ENCODE results near the gene RENBP.
A peak's percentile ranks its signal among the peaks of the same experiment; 100 is the strongest.
"Not testable (repeated sequence)": the region's sequence is repeated elsewhere in the genome, so short reads cannot be mapped to it uniquely, and the experiment has no call there.

The RENBP gene

GRCh38 chrX:153981231-153981630 lies 36.8 kb upstream of the RENBP start:
- TF ChIP-seq POLR2A (IDR thresholded peaks at IDR 0.05; ENCODE audit: low read depth, low read length): no peak
- no peak for FAIRE-seq

DNA sequence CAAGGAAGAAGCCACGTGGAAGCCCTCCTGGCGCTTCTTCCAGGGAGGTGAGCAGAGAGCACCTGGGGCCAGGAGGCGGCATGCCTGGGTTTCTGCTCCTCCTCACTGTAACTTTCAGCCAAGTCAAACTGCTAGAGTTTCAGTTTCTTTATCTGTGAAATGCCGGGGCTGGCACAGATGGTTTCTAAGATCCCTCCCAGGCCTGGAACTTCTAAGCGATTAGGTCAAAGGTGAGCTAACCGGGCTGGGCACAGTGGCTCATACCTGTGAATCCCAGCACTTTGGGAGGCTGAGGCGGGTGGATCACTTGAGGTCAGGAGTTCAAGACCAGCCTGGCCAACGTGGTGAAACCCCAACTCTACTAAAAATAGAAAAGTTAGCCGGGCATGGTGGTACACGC lies 36.0 kb upstream of the RENBP start:
- peak; percentile 95 for FAIRE-seq
- DNase-seq (ENCODE audit: insufficient read length): not testable (repeated sequence)

More at GRCh38 chrX:153981231-153981630, 36.8 kb upstream of the RENBP start:
- DNase-seq (ENCODE audit: insufficient read length): no peak

GRCh38 chrX:153974726-153975286 lies 30.4 kb upstream of the RENBP start:
- FAIRE-seq (peak; percentile 46), DNase-seq (ENCODE audit: insufficient read length) (no peak)
- TF ChIP-seq TAF1 (IDR thresholded peaks at IDR 0.05; ENCODE audit: borderline replicate concordance, low read depth, low read length) (no peak), POLR2A (IDR thresholded peaks at IDR 0.05; ENCODE audit: low read depth, low read length) (no peak), POLR2AphosphoS5 (IDR thresholded peaks at IDR 0.05; ENCODE audit: low read depth, low read length) (no peak)

GRCh38 chrX:153974003-153974725 lies 29.7 kb upstream of the RENBP start:
- TF ChIP-seq POLR2AphosphoS5 (IDR thresholded peaks at IDR 0.05; ENCODE audit: low read depth, low read length) (no peak), POLR2A (IDR thresholded peaks at IDR 0.05; ENCODE audit: low read depth, low read length) (no peak), TAF1 (IDR thresholded peaks at IDR 0.05; ENCODE audit: borderline replicate concordance, low read depth, low read length) (no peak)
- FAIRE-seq: no peak
- DNase-seq (ENCODE audit: insufficient read length): no peak

DNA sequence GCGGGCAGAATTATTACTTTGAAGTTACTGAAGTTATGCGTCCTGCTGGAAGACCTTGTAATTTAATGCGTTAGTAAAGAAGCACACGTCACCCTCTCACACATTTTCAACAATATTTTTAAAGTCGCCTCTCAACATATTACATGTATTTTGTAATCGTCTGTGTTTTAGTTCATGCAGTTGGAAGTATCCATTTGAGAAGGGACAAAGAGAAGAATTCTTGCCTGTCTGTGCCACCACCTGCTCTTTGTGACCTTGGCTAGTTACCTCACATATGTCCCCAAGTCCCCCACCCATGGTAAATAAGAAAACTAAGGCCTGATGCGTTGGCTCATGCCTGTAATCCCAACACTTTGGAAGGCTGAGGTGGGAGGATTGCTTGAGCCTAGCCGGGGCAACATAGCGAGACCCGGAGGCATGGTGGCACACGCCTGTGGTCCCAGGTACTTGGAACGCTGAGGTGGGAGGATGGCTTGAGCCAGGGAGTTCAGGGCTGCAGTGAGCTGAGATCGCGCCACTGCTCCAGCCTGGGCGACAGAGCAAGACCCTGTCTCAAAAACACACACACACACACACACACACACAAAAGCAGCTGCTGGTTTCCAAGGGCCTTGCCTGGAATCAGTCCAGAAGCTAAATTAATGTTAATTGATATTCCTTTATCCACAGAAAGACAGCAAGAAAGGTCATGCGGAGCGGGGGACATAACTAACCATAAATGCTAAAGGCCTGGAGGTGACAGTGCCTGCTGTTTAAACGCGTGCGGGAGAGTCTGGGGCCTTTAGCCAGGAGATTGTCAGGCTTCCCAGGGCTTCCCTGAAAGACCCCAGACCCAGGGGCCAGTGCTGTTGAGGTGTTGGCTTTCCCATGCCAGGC lies 28.9 kb upstream of the RENBP start:
- TF ChIP-seq POLR2A (IDR thresholded peaks at IDR 0.05; ENCODE audit: low read depth, low read length) (no peak), TAF1 (IDR thresholded peaks at IDR 0.05; ENCODE audit: borderline replicate concordance, low read depth, low read length) (no peak), POLR2AphosphoS5 (IDR thresholded peaks at IDR 0.05; ENCODE audit: low read depth, low read length) (0 out of 2 replicates have a peak, but pooled peaks have one; percentile 4)
- DNase-seq (ENCODE audit: insufficient read length): no peak
- peak; percentile 86 for FAIRE-seq

GRCh38 chrX:153972368-153973126 lies 28.1 kb upstream of the RENBP start, which contains the start of gene TMEM187:
Gene TMEM187, plus strand, starts transcription at chrX:153972754. Its CDS starts 9,309 bp downstream, at chrX:153982063.
- TF ChIP-seq POLR2AphosphoS5 (IDR thresholded peaks at IDR 0.05; ENCODE audit: low read depth, low read length) (0 out of 2 replicates have a peak, but pooled peaks have one; percentile 10), TAF1 (IDR thresholded peaks at IDR 0.05; ENCODE audit: borderline replicate concordance, low read depth, low read length) (no peak; the same call in 1 of the 2 replicates), POLR2A (IDR thresholded peaks at IDR 0.05; ENCODE audit: low read depth, low read length) (peak; percentile 70; the same call in 1 of the 2 replicates)
- peak; percentile 93 for DNase-seq (ENCODE audit: insufficient read length)
- FAIRE-seq: no peak

GRCh38 chrX:153971450-153972367 lies 27.3 kb upstream of the RENBP start, which contains the start of gene HCFC1:
Gene HCFC1, minus strand, starts transcription at chrX:153971818. Its CDS starts 978 bp downstream, at chrX:153970840.
- TF ChIP-seq TAF1 (IDR thresholded peaks at IDR 0.05; ENCODE audit: borderline replicate concordance, low read depth, low read length) (peak; percentile 8), POLR2AphosphoS5 (IDR thresholded peaks at IDR 0.05; ENCODE audit: low read depth, low read length) (peak; percentile 69), POLR2A (IDR thresholded peaks at IDR 0.05; ENCODE audit: low read depth, low read length) (peak; percentile 76)
- peak; percentile 79 for DNase-seq (ENCODE audit: insufficient read length)
- peak; percentile 100 for FAIRE-seq

DNA sequence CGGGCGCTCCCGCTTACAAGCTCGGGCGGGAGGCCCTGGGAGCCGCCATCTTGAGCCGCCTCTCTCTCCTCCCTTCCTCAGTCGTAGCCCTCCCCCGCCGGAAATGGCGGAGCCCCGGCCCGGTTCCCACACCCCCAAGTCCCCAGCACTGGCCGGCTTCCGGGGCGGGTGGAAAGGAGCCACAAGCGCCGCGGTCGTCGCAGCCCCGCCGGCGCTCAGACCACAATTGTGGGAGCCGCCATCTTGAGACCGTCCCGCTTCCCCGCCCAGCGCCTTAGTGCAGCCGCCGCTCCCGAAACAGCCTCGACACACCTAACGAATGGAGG lies 26.6 kb upstream of the RENBP start:
- DNase-seq (ENCODE audit: insufficient read length) (peak; percentile 96), FAIRE-seq (no peak)
- TF ChIP-seq POLR2AphosphoS5 (IDR thresholded peaks at IDR 0.05; ENCODE audit: low read depth, low read length): peak; percentile 60; the same call in 1 of the 2 replicates
- no peak; the same call in none of the 2 replicates for TF ChIP-seq TAF1 (IDR thresholded peaks at IDR 0.05; ENCODE audit: borderline replicate concordance, low read depth, low read length)
- TF ChIP-seq POLR2A (IDR thresholded peaks at IDR 0.05; ENCODE audit: low read depth, low read length): no peak; the same call in 1 of the 2 replicates

DNA sequence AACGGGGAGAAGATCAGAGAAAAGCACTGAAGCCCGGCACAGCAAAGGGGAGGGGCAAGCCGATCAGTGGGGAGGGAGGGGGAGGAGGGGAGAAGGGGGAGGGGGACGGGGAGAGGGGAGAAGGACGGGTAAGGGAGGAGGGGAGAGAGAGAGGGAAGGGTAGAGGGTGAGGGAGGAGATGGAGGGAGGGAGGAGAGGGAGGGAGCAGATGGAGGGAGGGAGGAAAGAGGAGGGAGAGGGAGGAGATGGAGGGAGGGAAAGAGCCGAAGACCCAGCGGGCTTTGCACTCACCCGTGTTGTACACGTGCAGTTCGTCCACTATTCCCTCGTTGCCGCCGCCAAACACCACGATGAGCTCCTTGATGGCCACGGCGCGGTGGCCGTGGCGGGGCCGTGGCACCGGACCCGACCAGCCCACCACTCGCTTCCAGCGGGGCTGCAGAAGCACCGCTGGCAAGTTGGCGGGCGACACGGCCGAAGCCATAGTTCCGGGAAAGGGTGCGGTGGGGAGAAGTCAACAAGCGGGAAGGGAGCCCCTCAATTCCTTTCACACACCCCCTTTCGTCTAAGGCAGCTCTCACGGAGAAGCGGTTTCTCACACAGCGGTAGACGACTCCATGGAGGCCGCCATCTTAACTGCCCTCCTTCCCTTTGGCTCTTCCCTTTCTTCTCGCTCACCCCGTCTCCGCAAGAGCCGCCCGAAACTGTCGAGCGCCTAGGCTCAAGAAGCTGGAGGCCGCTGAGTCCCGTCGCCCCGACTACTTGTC lies 26.1 kb upstream of the RENBP start:
- DNase-seq (ENCODE audit: insufficient read length): no peak
- TF ChIP-seq POLR2AphosphoS5 (IDR thresholded peaks at IDR 0.05; ENCODE audit: low read depth, low read length): no peak
- TF ChIP-seq POLR2A (IDR thresholded peaks at IDR 0.05; ENCODE audit: low read depth, low read length): 0 out of 2 replicates have a peak, but pooled peaks have one; percentile 7
- TF ChIP-seq TAF1 (IDR thresholded peaks at IDR 0.05; ENCODE audit: borderline replicate concordance, low read depth, low read length): peak; percentile 4; the same call in 1 of the 2 replicates
- no peak for FAIRE-seq

Data from GM12892 (cell line).